ENCODE data around the gene MAL. TPM values are rescaled to one million over a fixed set of nuclear protein-coding genes. Genes with fewer than 3 reads are reported as not detected.

The MAL gene
- total and polyA plus RNA-seq, 2 of the 13 experiments (the other 11 are each of a cell fraction or from before 2014, with no cell fraction given): not detected

GRCh38 chr2:95076705-95077529, 51.4 kb downstream of the MAL start (continued):
- TF ChIP-seq REXO4 (CRISPR knock-in tag; IDR thresholded peaks at IDR 0.05; ENCODE audit: borderline replicate concordance) (no peak), CREB3 (CRISPR knock-in tag; IDR thresholded peaks at IDR 0.05) (no peak), ZNF816 (CRISPR knock-in tag; IDR thresholded peaks at IDR 0.05; ENCODE audit: borderline replicate concordance) (no peak), JUNB (CRISPR knock-in tag; IDR thresholded peaks at IDR 0.05; ENCODE audit: borderline replicate concordance) (no peak), RORA (CRISPR knock-in tag; IDR thresholded peaks at IDR 0.05) (no peak), AGO1 (IDR thresholded peaks at IDR 0.05; ENCODE audit: low read depth, low read length, poor library complexity, severe bottlenecking) (peak; percentile 73), PATZ1 (CRISPR knock-in tag; IDR thresholded peaks at IDR 0.05) (peak; percentile 97), JDP2 (CRISPR knock-in tag; IDR thresholded peaks at IDR 0.05; ENCODE audit: borderline replicate concordance) (no peak), ZNF780A (CRISPR knock-in tag; IDR thresholded peaks at IDR 0.05) (no peak), ZFX (CRISPR knock-in tag; IDR thresholded peaks at IDR 0.05; ENCODE audit: low read depth) (no peak; the same call in 1 of the 2 replicates), SALL1 (CRISPR knock-in tag; IDR thresholded peaks at IDR 0.05) (peak; percentile 43; the same call in 1 of the 2 replicates), NFIB (CRISPR knock-in tag; IDR thresholded peaks at IDR 0.05; ENCODE audit: borderline replicate concordance) (no peak), MZF1 (CRISPR knock-in tag; IDR thresholded peaks at IDR 0.05; ENCODE audit: borderline replicate concordance) (peak; percentile 40; the same call in 1 of the 2 replicates), CC2D1A (CRISPR knock-in tag; IDR thresholded peaks at IDR 0.05) (no peak), TFAP4 (IDR thresholded peaks at IDR 0.05; ENCODE audit: borderline replicate concordance, low read depth) (peak; percentile 54; the same call in 1 of the 2 replicates), ZBTB2 (CRISPR knock-in tag; IDR thresholded peaks at IDR 0.05; ENCODE audit: low read depth) (no peak), KLF12 (CRISPR knock-in tag; IDR thresholded peaks at IDR 0.05; ENCODE audit: borderline replicate concordance) (no peak), TBX3 (IDR thresholded peaks at IDR 0.05; ENCODE audit: borderline replicate concordance) (no peak), NRL (CRISPR knock-in tag; IDR thresholded peaks at IDR 0.05; ENCODE audit: borderline replicate concordance) (no peak), DNMT3B (CRISPR knock-in tag; conservative IDR thresholded peaks at IDR 0.05) (no peak), CCAR2 (optimal IDR thresholded peaks at IDR 0.05; ENCODE audit: low read depth, low read length) (no peak), ZBTB1 (CRISPR knock-in tag; IDR thresholded peaks at IDR 0.05; ENCODE audit: borderline replicate concordance) (no peak), GATAD1 (CRISPR knock-in tag; IDR thresholded peaks at IDR 0.05) (peak; percentile 39; the same call in 1 of the 2 replicates), NFKBIZ (CRISPR knock-in tag; IDR thresholded peaks at IDR 0.05) (no peak), ZNF83 (CRISPR knock-in tag; IDR thresholded peaks at IDR 0.05; ENCODE audit: borderline replicate concordance) (no peak)

Measured in HepG2 (cell line).